ENCODE measurements around the gene MGMT.

DNA sequence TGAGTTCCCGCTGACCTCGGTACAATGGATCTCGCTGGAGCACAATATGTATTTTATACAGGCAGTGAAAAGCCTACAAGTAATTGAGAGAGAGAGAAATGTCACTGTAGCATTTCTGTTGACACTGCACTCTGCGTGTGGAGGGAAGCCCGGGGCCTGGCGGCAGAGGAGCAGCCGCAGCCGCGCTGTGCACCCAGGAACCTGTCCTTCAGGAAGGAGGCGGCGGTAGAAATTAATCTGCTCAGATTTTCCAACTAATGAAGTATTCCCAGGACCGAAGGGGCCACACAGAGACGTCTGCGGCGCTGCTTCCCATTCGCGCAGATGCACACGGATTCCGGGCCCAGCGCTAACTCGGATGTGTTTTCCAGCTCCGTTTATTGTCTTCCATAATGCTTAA is 327.0 kb downstream of the MGMT start:
- no peak for TF ChIP-seq CTCF (conservative IDR thresholded peaks at IDR 0.05 in 1 of 2, IDR thresholded peaks at IDR 0.05 in 1 of 2; ENCODE audit: extremely low read depth in 1 of 2, insufficient read depth in 1 of 2, low read depth in 1 of 2, low read length in 2 of 2)
- TF ChIP-seq EZH2 (IDR thresholded peaks at IDR 0.05; ENCODE audit: borderline replicate concordance, low read length): no peak
